GM19239 (cell line): ENCODE data around the gene TSPAN3.

ENCODE experiments used
- DNase-seq: peaks from one replicate; pipeline ENCODE4 v3.0.0; 2011; ENCODE audit warnings: low spot score; ENCODE audit not compliant: insufficient read length
- FAIRE-seq: peaks from 2 replicates; lab custom pipeline; 2011; peaks lifted over from hg19 to GRCh38; lab: Jason Lieb, UNC

The TSPAN3 gene

DNA sequence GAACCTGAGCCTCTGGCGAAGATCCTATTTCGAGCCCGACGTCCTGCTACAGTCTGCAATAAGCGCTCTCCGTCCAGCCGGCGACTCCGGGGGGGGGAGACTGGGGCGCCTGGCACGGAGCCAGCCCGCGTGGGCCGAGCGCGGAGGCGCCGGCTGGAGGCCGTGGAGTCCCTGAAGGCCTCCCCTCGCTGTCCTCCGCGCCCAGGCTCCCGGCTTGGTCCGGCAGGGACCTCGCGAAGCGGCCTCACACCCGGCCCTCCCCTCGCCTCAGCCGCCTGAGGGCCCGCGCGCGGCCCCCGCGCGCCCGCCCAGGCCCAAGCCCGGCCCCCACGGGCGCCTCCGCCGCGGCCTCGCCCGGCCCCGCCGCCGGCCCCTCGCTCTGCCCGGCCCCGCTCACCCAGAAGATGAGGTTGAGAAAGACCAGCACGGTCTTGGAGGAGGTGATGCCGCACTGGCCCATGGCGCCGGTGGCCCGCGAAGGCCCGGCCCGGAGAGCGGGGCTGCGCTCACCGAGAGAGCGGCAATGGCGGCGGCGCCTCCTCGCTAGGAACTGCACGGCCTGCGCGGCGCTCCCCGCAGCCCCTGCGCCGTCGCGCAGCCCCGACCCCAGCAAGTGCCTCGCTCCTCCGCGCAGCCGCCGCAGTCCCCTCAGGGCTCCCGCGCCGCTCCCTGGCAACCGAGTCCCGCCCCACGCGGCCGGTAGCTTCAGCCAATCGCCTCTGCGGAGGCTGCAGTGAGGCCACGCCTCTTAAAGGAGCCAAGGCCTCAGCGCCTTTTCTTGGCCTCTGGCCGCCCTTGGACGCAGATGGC lies at the start of gene TSPAN3:
Gene TSPAN3 (minus strand): TSS at position 615 of the 810 bp plus-strand sequence. CDS start 155 bp downstream, at position 460.
- peak; percentile 91 for DNase-seq
- FAIRE-seq, result peak; percentile 94

DNA sequence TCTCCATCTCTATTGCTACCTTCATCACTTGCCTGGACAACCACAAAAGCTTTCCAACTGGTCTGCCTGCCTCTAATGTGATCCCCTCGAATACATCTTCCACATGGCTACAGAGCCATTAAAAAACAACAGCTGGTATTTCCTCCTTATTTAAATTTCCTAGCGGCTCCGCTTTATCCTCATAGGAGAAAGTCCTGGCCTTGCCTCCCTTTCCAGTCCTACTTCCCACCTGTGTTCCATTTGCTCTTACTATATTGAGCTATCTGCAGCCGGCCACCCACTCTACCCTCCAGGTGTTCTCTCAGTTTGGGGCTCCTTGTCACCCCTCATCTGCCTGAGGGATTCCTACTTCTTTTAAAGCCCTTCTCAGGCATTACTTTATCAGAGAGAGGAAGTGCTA lies 49.7 kb upstream of the TSPAN3 start:
- no peak for DNase-seq

DNA sequence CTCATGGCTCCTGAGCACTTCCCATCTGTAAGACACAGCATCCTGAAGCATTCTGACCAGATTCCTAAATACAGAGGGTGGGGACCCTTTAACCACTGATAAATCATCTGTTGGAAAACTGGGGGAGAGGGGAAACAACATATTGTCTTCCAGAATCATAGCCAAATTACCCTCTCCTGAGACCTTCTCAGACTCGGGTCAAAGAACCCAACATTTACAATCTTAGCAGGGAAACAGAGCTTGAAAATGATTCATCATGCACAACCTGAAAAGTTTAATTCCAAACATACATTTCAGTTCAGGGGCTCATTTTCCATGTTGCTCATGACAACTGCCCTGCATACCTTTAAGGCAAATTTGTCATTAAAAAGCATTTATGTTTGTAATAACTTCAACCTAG lies 48.5 kb upstream of the TSPAN3 start:
- no peak for FAIRE-seq
- no peak for DNase-seq

More for the DNA sequence above, 49.7 kb upstream of the TSPAN3 start:
- no peak for FAIRE-seq

DNA sequence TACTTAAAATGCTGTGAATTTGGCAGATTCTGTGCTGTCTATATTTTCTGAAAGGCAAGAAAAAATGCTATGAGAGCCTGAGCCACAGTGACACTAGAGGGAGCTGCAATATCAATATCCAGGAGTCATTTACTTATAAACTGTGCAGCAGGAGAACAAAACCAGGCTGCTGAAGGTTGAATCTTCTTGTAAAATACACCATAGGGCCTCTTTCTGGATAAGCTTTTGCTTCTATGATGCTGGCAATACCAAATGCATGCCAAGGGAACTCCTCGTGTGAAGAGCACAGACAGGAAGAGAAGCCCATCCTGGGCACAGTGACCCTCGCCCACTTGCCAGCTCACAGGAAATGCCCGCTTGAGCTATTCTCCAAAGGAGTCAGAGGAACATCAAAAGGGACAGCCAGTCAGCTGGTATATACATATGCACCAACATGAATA lies 48.0 kb upstream of the TSPAN3 start:
- DNase-seq (peak; percentile 35), FAIRE-seq (peak; percentile 87)

DNA sequence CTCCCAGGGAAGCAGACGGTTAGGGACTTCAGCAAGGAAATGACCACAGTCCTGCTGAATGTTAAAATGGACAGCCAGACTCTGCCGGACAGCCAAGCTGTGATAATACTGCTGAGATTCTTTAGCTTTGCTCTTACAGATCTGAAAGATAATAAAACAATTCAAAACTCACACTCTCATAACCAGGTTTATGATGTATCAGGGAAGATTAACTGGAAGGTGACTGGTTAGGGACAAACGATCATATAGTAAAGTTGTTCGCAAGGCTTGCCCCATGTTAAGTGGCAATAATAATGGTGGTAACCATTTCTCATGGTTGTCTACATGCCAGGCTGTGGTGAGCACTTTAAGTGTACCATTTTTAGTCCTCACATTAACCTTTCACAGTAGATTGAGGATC lies 44.3 kb upstream of the TSPAN3 start:
- FAIRE-seq (no peak), DNase-seq (no peak)

DNA sequence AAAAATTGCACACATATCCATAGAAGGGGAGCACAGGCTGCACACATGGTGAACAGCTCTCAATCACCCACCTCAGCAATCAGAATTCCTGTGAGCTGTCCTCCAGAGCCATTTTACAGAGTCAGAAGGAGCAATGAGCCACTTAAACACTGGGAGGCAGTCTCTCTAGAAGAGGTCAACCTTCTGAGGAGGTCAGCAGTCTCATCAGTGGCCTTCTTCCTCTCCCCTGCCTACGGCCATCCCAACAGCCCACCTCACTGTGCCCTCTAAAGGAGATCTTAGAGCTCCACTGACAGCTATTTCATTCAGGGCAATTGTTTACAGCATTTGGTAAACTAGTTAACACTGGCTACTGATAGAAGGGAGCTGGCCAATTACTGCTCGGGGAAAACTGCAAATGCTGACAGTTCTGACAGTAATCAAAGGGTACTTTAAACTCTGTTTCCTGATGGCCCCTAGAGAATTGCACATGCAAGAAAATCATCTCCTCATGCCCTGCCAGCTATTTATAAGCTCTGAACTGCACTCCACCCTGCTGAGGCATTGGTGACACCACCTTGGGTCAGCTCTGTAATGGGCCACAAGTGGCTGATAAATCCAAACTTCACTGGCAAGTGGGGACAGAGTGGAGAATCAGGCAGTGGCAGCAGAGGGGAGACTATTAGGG lies 42.1 kb upstream of the TSPAN3 start:
- FAIRE-seq (no peak), DNase-seq (no peak)

DNA sequence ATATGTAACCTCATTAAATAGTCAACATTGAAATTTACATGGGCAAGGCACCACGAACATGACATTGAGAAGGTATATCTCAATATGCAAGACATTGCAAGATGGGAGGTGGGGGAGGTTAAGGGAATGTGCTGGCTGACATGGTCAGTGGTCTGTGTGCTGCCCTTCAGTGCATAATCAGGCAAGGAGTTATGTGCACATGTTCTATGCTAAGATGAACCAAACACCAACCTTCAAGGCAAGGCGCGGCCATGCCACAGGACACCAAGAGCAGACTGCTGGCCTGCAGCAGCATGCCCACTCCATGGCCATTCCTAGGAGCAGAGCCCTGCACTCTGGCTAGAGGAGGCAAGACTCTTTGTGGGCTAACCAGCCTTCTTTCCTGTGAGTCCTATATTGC lies 40.9 kb upstream of the TSPAN3 start:
- FAIRE-seq (no peak), DNase-seq (no peak)

DNA sequence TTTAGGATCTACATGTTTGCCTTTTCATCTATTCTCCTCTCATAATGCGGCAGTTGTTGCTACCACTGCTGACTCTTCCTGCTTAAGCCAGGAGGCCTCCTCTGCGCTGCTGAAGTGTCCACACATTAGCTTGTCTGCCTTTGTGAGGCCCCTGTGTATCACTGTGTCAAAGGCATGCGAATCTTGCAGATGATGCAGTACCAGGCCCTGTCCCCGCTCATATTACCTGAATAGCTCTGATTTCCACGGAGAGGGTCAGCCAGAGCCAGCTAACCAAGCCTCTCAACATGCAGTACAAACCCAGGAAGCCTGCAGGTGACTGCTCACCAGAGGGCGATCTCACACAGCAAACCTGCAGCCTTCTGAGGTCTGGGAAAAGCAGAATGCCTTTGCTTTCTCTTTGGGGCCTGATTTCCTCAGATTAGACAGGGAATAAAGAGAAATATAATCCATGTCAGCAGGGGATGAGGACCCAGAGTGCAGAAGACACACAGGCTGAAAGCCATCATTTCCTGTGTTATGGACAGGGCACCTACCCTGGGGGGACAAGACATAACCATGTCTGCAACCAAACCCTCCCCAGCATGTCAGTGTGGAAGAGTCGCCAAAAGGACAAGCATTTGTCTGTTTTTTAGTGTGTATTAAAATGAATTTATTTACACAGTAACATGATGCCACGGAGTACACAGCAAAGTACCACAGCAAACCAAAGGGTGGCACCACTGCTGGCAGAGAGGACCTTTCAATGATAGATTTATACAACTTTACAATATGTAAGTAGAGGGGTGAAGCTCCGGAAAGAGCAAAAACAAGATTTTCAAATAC lies 36.8 kb upstream of the TSPAN3 start:
- DNase-seq, result peak; percentile 40

DNA sequence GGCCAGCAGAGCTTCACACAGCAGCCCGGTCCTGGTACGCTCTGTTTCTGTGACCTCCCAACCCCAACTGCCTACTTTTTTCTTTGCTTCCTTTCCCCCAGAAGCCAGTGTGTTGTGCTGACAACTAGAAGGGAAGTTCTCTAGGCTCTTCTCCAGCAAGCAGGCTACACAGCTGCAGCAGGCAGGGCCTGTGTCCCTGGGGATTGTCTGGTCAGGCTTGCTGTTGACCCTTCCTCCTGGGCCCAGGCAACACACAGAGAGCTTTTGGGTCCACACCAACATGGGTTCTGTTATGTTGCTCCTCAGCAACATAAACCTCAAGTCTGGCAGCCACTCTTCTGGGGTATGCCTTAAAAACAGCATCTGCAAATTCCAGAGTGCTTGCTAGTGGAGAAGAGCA lies 36.2 kb upstream of the TSPAN3 start:
- FAIRE-seq (no peak), DNase-seq (no peak)

More for the DNA sequence above, 36.8 kb upstream of the TSPAN3 start:
- peak; percentile 69 for FAIRE-seq

DNA sequence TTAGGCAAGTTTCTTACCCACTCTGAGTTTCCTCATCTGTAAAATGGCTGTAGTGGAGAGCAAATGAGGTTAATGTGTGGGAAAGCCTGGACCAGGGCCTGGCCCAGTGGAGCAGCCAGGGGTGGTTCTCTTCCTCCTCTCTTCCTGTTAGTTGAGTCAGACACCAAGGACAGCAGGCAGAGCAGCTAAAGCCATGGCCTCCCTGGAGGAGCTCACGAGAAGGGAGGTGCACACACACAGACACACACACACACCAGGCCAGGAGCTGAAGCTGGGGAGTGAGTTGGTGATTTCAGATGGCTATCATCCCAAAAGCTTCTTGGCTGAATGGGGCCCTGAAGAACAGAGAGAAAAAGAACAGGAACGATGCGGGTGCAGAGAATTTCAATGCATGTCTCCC lies 33.2 kb upstream of the TSPAN3 start:
- DNase-seq (no peak), FAIRE-seq (no peak)

DNA sequence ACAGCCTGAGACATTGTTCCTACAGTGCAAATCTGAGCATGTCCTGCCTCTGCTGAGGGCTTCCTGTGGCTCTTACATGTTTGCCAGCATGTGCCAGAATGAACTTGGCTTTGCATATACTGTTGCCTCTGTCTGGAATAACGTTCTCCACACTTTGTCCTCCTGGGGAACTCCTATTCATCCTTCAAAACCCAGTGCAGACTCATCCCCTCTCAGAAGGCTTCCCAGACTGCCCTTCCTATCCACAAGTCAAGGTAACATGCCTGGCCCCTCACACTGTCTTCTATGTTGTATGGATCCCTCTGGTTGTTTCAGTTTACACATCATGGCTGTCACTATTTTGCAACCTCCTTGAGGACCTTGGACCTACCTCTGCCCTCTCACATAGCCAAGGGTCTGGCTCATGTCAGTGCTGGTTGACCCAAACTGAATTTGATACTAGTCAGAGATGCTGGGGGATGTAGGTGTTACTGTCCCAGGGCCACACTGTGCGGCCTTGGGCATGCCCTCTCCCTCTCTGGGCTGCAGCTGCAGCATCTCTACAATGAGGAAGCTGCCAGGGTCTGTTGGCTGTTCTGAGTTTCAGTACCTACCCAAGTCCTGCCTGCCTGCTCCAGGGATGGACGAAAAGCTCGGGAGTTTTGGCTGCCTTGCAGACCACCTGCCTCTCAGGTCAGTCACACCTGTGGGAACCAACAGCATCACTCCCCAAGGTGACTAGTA lies 29.0 kb upstream of the TSPAN3 start:
- FAIRE-seq (no peak), DNase-seq (no peak)

DNA sequence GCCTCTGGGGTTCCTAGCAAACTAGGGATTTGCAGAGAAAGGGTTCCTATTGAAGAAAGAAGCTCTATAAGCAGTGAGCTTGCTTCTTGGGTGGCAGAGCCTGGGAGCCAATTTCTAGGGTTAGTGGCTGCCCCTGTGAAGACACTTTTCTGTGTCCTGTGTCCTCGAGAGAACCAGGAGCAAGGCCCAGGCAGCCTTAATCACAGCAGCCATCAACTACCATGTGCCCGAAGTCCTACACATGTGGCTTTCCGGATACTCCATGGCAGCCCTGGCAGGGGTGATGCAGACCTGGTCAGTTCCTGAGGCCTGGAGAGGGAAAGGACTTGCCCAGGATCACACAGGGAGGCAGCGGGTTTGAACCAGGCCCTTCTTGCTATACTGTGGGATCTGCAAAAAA lies 27.7 kb upstream of the TSPAN3 start:
- FAIRE-seq, result no peak
- no peak for DNase-seq

DNA sequence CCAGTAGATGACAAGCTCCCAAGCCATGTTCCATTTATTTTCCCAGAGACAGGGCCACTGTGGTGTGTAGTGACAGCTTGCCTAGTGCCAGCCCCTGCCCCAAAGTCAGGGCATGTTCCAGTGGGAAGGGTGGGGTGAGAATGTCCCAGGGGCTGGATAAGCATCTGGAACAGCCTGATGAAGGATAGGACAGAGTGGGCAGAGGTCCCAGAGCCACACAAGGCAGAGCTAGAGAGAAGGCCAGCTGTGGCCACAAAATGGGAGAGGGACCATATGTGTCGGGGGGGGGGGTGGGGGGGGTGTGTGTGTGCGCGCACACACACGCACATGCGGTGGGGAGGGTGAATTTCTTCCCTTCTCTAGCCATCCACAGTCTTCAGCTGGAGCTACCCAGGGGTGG lies 27.0 kb upstream of the TSPAN3 start:
- FAIRE-seq (no peak), DNase-seq (no peak)

DNA sequence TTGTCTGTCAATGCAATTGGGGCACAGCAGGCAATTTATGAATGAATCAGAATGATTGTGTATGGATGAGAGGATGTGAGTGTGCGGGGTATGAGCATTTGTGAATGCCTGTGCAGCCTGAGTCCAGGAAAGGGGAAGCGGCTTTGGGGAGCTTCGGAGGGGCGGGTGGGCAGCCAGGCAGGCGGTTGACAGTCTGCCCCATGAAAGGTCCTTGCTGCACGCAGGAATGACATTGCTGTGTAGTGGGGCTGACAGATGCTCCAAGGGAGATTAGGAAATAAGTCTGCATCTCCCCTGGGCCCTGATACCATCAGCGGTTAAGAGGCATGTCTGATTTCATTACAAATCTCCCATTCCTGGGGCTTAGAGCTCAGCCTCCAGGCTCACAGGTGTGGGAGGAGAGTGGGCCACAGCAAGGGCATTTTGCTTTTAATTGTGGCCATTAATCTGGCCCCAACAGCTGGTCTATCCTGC lies 26.4 kb upstream of the TSPAN3 start:
- no peak for FAIRE-seq

DNA sequence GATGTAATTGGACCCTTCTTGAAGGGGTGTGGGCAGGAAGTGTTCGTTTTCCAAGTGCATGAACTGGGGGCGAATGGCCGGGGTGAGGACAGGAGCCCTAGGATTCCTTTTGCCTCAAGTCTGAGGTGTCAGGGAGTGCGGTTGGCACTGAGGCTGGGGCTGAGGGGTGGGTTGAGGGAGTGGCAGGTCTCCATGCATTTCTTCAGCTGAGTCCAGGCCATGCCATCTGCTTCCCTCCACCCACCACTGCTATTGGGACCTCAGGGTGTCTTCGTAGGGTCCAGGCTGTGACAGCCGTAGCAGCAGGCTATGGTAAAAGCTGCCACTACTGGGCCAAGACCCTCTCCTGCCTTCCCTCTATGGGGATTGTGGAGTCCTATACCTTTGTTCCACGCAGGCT lies 25.6 kb upstream of the TSPAN3 start:
- FAIRE-seq (no peak), DNase-seq (no peak)

More for the DNA sequence above, 26.4 kb upstream of the TSPAN3 start:
- no peak for DNase-seq

DNA sequence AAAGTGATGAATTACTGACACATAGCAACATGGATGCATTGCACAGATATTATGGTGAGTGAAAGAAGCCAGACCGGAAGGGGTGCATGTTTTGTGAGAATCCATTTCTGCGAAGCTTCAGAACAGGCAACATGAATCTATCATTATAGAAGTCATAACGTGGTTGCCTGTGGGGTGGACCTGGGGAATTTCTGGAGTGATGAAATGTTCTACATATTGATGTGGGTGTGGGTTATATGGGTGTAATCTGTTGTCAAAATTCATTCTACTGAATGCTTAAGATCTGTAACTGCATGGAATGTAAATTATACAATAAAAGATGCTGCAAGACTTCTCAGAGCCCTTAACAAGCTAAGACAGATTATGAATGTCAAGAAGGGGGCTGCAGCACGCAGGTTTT lies 25.2 kb upstream of the TSPAN3 start:
- FAIRE-seq (no peak), DNase-seq (no peak)

DNA sequence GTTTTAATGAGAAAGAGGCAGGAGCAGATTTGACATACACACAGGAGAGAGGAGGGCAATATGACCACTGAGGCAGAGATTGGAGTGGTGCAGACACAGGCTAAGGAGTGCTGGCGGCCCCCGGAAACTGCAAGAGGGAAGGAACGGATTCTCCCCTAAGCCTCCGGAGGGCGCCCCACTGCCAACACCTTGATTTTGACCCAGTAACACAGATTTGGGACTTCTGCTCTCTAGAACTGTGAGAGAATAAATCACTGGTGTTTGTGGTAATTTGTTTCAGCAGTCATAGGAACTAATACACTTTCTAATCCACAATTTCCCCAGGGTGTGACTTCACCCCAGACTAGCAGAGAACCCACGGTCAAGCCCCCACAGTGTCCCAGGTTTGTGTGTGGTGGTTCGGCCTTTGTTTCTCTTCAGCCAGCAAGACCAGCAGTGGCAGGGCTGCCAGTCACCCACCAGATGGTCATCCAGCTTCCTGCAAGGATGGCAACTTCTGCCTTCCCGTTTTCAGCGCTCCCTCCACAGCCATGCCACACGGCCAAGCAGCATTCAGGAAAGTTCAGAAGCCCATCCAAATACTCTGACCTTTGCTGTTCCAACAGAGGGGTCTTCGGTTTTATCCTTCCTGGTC lies 23.6 kb upstream of the TSPAN3 start:
- DNase-seq, result no peak
- no peak for FAIRE-seq

DNA sequence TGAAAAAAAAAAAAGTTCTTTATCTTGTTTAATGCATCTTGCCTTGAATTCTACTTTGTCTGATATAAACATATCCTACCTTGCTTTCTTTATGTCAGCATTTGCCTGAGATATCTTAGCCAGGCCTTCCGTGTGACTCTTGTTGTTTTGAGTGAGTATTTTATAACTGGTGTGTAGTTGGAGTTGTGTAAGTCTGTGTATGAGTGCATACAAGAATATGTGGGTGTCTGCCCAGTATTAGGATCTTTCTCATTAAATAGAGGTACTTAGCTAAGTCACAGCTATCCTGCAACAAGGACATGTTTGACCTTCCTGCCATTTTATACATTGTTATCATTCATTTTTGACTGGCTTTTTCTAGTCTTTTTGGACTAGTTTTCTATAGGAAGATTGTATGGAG lies 22.5 kb upstream of the TSPAN3 start:
- DNase-seq, result no peak
- FAIRE-seq, result no peak

DNA sequence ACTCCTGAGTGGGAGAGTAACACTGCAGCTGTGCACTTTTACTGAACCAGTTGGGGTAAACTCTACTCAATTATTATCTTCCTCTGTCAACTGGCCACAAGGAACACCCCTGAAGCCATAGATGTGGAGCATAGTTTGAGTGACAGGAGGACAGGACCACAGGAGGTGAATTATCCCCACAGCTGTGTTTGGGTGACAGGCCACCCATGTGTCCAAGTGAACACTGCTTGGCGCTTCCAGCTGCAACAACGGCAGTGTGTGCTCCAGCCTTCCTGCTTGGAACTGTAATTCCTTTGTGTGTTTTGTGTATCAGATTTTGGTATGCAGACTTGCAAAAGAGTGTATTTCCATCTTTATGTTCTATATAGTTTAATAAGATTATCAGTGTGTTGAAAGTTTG lies 20.2 kb upstream of the TSPAN3 start:
- DNase-seq (no peak), FAIRE-seq (no peak)

DNA sequence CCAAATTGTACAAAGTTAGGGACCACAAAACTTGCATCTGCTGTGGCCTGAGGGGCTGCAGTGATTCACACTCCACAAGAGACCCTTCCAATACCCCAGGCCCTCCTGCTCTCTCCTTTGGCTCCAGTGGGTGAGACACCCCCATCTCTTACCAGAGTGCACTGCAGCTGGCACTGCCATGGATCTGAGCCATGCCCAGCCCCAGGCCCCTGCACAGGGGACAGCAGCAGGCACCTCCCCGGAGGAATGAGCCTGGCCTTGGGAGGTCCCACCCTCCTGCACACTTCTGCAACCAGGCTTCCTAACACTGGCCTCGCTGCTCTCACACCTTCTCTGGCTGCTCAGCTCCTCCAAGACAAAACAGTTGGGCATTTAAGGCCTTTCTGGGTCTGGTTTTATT lies 16.3 kb upstream of the TSPAN3 start:
- no peak for FAIRE-seq

More for the DNA sequence above, 16.3 kb upstream of the TSPAN3 start:
- no peak for DNase-seq
